K562 (cell line): ENCODE results near the gene ARL13B. TPM values are rescaled to one million over a fixed set of nuclear protein-coding genes. Genes with fewer than 3 reads are reported as not detected.

Experiments
- ATAC-seq: fragments of 200-7000 bp; cut with Tn5 transposase; 3 replicates; pipeline ENCODE4 v1.9.1; 2020; ENCODE audit warnings: moderate library complexity
- BruUV-seq: library from RNA; stranded (reverse); fragments of 400-500 nt; replicated peaks from 2 replicates; lab custom pipeline; 2021; lab: Mats Ljungman, UMichigan
- CTCF ChIA-PET: fragments of 300-600 bp; formaldehyde crosslinking; extraction: SDS; loops from one replicate; lab custom pipeline; 2021; ENCODE audit warnings: low intra/inter-chr PET ratio; lab: Yijun Ruan, JAX
- POLR2A ChIA-PET: fragments of 300-600, 350-650 bp; sonication (Branson Sonifier 250); formaldehyde crosslinking; extraction: SDS; loops from one replicate; lab custom pipeline; 2021; ENCODE audit warnings: antibody characterized with exemption, inconsistent platforms; lab: Yijun Ruan, JAX
- DNase-seq, 4 experiments: peaks; one replicate each; pipeline versions ENCODE4 v3.0.0 to v3.0.0-alpha.2; 2011 to 2018; ENCODE audit warnings: low spot score in 3 of 4, mixed read lengths in 3 of 4; ENCODE audit errors: extremely low read depth in 1 of 4
- FAIRE-seq: peaks from 2 replicates; lab custom pipeline; 2011; peaks lifted over from hg19 to GRCh38; lab: Jason Lieb, UNC
- H2AFZ ChIP-seq: 2 replicates; pipeline ENCODE4 v1.6.0; 2011; ENCODE audit warnings: low read depth, low read length, control low read depth, inconsistent platforms
- H3K27ac ChIP-seq: fragments of 200-600 bp; 3 replicates; pipeline ENCODE4 v1.8.0; 2011; ENCODE audit warnings: low read depth, mild to moderate bottlenecking, control low read depth, inconsistent platforms, low read length, moderate library complexity, mixed read lengths; ENCODE audit errors: extremely low read depth
- H3K27me3 ChIP-seq, 2 experiments: fragments of 300-600 bp in 1 of 2; 2 replicates in 1 of 2; 3 replicates in 1 of 2; pipeline versions ENCODE4 v1.6.0 to v1.8.0; 2011; ENCODE audit warnings: inconsistent platforms in 2 of 2, low read length in 2 of 2, mild to moderate bottlenecking in 1 of 2, mixed read lengths in 1 of 2, moderate library complexity in 1 of 2; ENCODE audit not compliant: control insufficient read depth in 2 of 2, insufficient read depth in 2 of 2
- H3K36me3 ChIP-seq: fragments of 300-600 bp; 3 replicates; pipeline ENCODE4 v1.8.0; 2011; ENCODE audit warnings: mild to moderate bottlenecking, low read length, inconsistent platforms; ENCODE audit not compliant: control insufficient read depth, insufficient read depth
- H3K4me1 ChIP-seq, 2 experiments: fragments of 200-600 bp in 1 of 2; replicated peaks in 1 of 2; 2 replicates in 1 of 2; 3 replicates in 1 of 2; pipeline versions ENCODE4 v1.5.1 to v1.8.0; 2011; ENCODE audit warnings: inconsistent platforms in 2 of 2, low read length in 2 of 2, mild to moderate bottlenecking in 1 of 2, mixed read lengths in 1 of 2, moderate library complexity in 1 of 2; ENCODE audit not compliant: control insufficient read depth in 2 of 2, insufficient read depth in 2 of 2
- H3K4me2 ChIP-seq: 2 replicates; pipeline ENCODE4 v1.6.1; 2011; ENCODE audit warnings: low read length, control low read depth, inconsistent platforms, mixed read lengths; ENCODE audit not compliant: insufficient read depth
- H3K4me3 ChIP-seq: fragments of 200-600 bp; sonication (generic), shearing (Covaris generic); 2 replicates; pipeline ENCODE4 v1.5.1; 2016; ENCODE audit warnings: control low read depth, inconsistent platforms
- H3K79me2 ChIP-seq: fragments of 200-600 bp; 3 replicates; pipeline ENCODE4 v1.8.0; 2011; ENCODE audit warnings: low read length, inconsistent platforms; ENCODE audit not compliant: control insufficient read depth, insufficient read depth
- H3K9ac ChIP-seq, 2 experiments: 2 replicates each; pipeline versions ENCODE4 v1.6.0 to v1.6.1; 2011; ENCODE audit warnings: low read depth in 2 of 2, low read length in 2 of 2, control low read depth in 1 of 2, inconsistent platforms in 1 of 2, mild to moderate bottlenecking in 1 of 2, mixed read lengths in 1 of 2; ENCODE audit not compliant: insufficient read depth in 1 of 2
- H3K9me1 ChIP-seq: one replicate; pipeline ENCODE4 v1.6.0; 2011; ENCODE audit warnings: inconsistent platforms, mild to moderate bottlenecking, low read length, moderate library complexity; ENCODE audit not compliant: control insufficient read depth, insufficient read depth
- H3K9me3 ChIP-seq: replicated peaks from 2 replicates; pipeline ENCODE4 v1.5.1; 2011; ENCODE audit warnings: low read depth, low read length, inconsistent platforms; ENCODE audit not compliant: control insufficient read depth, insufficient read depth
- H4K20me1 ChIP-seq: replicated peaks from 2 replicates; pipeline ENCODE4 v1.6.1; 2011; ENCODE audit warnings: low read length, inconsistent platforms, mixed read lengths; ENCODE audit not compliant: control insufficient read depth, insufficient read depth
- BMI1 ChIP-seq: fragments of 150-350 bp; IDR thresholded peaks from 2 replicates; pipeline ENCODE4 v1.6.1; 2014; ENCODE audit warnings: low read length
- FOXJ3 ChIP-seq: sonication (generic); formaldehyde crosslinking; IDR thresholded peaks from 2 replicates; pipeline ENCODE4 v1.4.0; 2020; ENCODE audit warnings: mild to moderate bottlenecking, missing genetic modification reagents
- GTF3C2 ChIP-seq: IDR thresholded peaks from 3 replicates; pipeline ENCODE4 v1.6.1; 2011; ENCODE audit warnings: borderline replicate concordance, mild to moderate bottlenecking, moderate library complexity; ENCODE audit not compliant: insufficient read length; ENCODE audit errors: extremely low read depth
- MCM7 ChIP-seq, 2 experiments: fragments of 450-650 bp; IDR thresholded peaks; 2 replicates each; pipeline ENCODE4 v1.6.1; 2016 to 2018
- RBM34 ChIP-seq: fragments of 200-400 bp; formaldehyde crosslinking; IDR thresholded peaks from 2 replicates; pipeline ENCODE4 v1.6.1; 2018; ENCODE audit warnings: low read length, borderline replicate concordance; ENCODE audit not compliant: insufficient read depth
- U2AF2 ChIP-seq: fragments of 200-400 bp; formaldehyde crosslinking; optimal IDR thresholded peaks from 2 replicates; pipeline ENCODE3; 2017; ENCODE audit warnings: low read depth, mild to moderate bottlenecking, low read length
- ZBTB1 ChIP-seq: sonication (generic); formaldehyde crosslinking; IDR thresholded peaks from 2 replicates; pipeline ENCODE4 v1.8.1; 2023; ENCODE audit warnings: missing genetic modification reagents, low read depth, mild to moderate bottlenecking, borderline replicate concordance
- ZC3H4 ChIP-seq: sonication (generic); formaldehyde crosslinking; IDR thresholded peaks from 2 replicates; pipeline ENCODE4 v1.9.0; 2021; ENCODE audit warnings: missing genetic modification reagents, borderline replicate concordance
- ZNF184 ChIP-seq: sonication (generic); formaldehyde crosslinking; IDR thresholded peaks from 2 replicates; pipeline ENCODE4 v1.5.0; 2020; ENCODE audit warnings: missing genetic modification reagents
- ZNF717 ChIP-seq: fragments of 250-450 bp; sonication (Bioruptor Pico); IDR thresholded peaks from 2 replicates; pipeline ENCODE4 v1.5.0; 2021
- ZNF740 ChIP-seq, 3 experiments: fragments of 200-800 bp in 1 of 3; sonication (Bioruptor generic) in 1 of 3; sonication (generic) in 1 of 3; formaldehyde crosslinking in 1 of 3; IDR thresholded peaks; 2 replicates each; pipeline versions ENCODE4 v1.6.1 to v1.8.0; 2016 to 2022; ENCODE audit warnings: mild to moderate bottlenecking in 2 of 3, missing compliant biosample characterization in 2 of 3, missing genetic modification characterization in 2 of 3, missing genetic modification reagents in 1 of 3
- WGBS: fragments of 100-300 bp; shearing (Covaris generic); methylation state at CpG from one replicate; pipeline ENCODE4 v1.1.6; 2016; ENCODE audit warnings: low coverage, mixed read lengths; ENCODE audit not compliant: insufficient coverage; ENCODE audit errors: missing lambda C conversion rate; 5-methylcytosine and 5-hydroxymethylcytosine counted together
- in situ Hi-C: fragments of 300-500 bp; cut with MboI; formaldehyde crosslinking; loops from 4 replicates; pipeline ENCODE4 v1.15.0; 2018; ENCODE audit warnings: inconsistent platforms, mixed read lengths
- intact Hi-C: fragments of 100-400 bp; cut with micrococcal nuclease; formaldehyde crosslinking; loops from 2 replicates; pipeline ENCODE4 v1.14.2; 2022
- polyA plus RNA-seq, 8 experiments: library from polyadenylated mRNA; depleted of rRNA in 4 of 8; stranded (reverse) in 5 of 8; unstranded in 3 of 8; fragments of >200 nt; fragmentation: Nextera tagmentation in 2 of 8; fragmentation: Illumina TruSeq in 1 of 8; extraction: Ambion mirVana in 2 of 8; extraction: Trizol in 1 of 8; gene quantifications; 2 replicates each; pipeline versions ENCODE4 v1.2.1 to v1.2.3, GENCODE V29; 2011 to 2014; ENCODE audit warnings: inconsistent platforms in 1 of 8, missing spikeins in 1 of 8
- total RNA-seq, 7 experiments: library from RNA; depleted of rRNA in 6 of 7; stranded (reverse); fragments of >200 nt in 6 of 7; fragmentation: Illumina TruSeq in 2 of 7; extraction: Trizol in 2 of 7; gene quantifications; 2 replicates each; pipeline versions ENCODE4 v1.2.1 to v1.2.3, GENCODE V29; 2011 to 2021; ENCODE audit warnings: low replicate concordance in 1 of 7

The ARL13B gene
- total and polyA plus RNA-seq, 9 of the 15 experiments (the other 6 are each of a cell fraction or from before 2014, with no cell fraction given): 4.1 to 16.9 (median 12.2) TPM

GRCh38 chr3:94089126-94089525, 109.2 kb downstream of the ARL13B start:
- ATAC-seq (no peak), DNase-seq (no peak), FAIRE-seq (no peak)
- H3K4me1 ChIP-seq: no peaks in the 10 kb centered on the region; a peak in 1 of 5 replicates
- no peaks in the 10 kb centered on the region for H3K9me3 ChIP-seq
- no peak overlapping the region for H2AFZ ChIP-seq
- H3K79me2 ChIP-seq: no peaks in the 10 kb centered on the region
- ChIA-PET CTCF (no interaction called here), POLR2A (no interaction called here)
- no peaks in the 10 kb centered on the region for H4K20me1 ChIP-seq
- WGBS: 75% methylated on average over 1 of the region's 1 CpG
- TF ChIP-seq ZBTB1 (CRISPR knock-in tag) (no peak), ZNF740 (CRISPR knock-in tag; IDR thresholded peaks at IDR 0.05) (no peak), ZNF740 (tag; IDR thresholded peaks at IDR 0.05) (no peak)
- H3K27ac ChIP-seq: no peak overlapping the region
- H3K36me3 ChIP-seq: 0 out of 3 replicates have a peak, but pooled peaks cover 2% of the 10 kb centered on the region
- H3K4me3 ChIP-seq: no peak overlapping the region
- intact Hi-C loops: no loop called here
- H3K9ac ChIP-seq: no peak overlapping the region
- BruUV-seq: no TSS peak
- H3K9me1 ChIP-seq: no peaks in the 10 kb centered on the region
- H3K4me2 ChIP-seq: no peak overlapping the region
- no peaks in the 10 kb centered on the region for H3K27me3 ChIP-seq
- in situ Hi-C loops: no loop called here

DNA sequence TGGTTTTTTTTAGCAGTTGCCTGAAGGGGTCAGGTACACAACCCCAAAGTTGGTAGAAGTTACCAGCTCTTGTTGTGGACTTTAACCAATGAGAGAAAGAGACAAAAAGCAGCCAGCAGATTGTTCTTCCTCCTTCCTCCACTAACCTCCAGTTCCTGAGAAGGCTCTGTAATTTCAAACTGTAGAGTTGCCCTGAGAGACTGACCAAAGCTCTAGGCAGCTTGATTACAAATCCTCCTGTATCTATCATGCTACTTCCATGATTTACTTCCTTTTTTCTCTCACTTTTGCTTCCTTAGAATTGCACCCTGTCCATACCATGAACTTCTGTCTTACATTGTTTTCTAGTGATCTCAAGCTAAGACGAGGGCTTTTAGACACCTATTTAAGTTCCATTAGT, 112.1 kb downstream of the ARL13B start:
- H2AFZ ChIP-seq: no peak overlapping the region

More for the DNA sequence above, 112.1 kb downstream of the ARL13B start:
- ChIA-PET POLR2A (interaction anchor here (1.4 kb wide), 1 partner anchor 10 kb away, joined by 3 read pairs; no protein-coding TSS in a partner anchor), CTCF (no interaction called here)
- no peak for ATAC-seq
- Histone ChIP-seq H3K79me2 (no peaks in the 10 kb centered on the region), H3K9ac (no peak overlapping the region), H3K36me3 (peaks cover 5% of the 10 kb centered on the region; the same call in 1 of the 3 replicates), H3K9me1 (no peaks in the 10 kb centered on the region), H3K4me1 (no peaks in the 10 kb centered on the region; a peak in 1 of 5 replicates), H3K4me3 (no peak overlapping the region), H3K27ac (no peak overlapping the region), H3K27me3 (no peaks in the 10 kb centered on the region), H3K4me2 (no peak overlapping the region), H4K20me1 (no peaks in the 10 kb centered on the region), H3K9me3 (no peaks in the 10 kb centered on the region)
- no peak for TF ChIP-seq BMI1
- TF ChIP-seq FOXJ3: no peak
- TF ChIP-seq ZC3H4: no peak
- TF ChIP-seq RBM34: no peak
- no peak for TF ChIP-seq U2AF2
- no peak for TF ChIP-seq ZNF717 (CRISPR knock-in tag)
- TF ChIP-seq ZNF184 (CRISPR knock-in tag): no peak
- no peak for TF ChIP-seq GTF3C2
- TF ChIP-seq MCM7 (IDR thresholded peaks at IDR 0.05): no peak
- in situ Hi-C loops: no loop called here
- BruUV-seq: no TSS peak
- intact Hi-C loops: no loop called here
- FAIRE-seq: no peak
- DNase-seq: no peak
- WGBS: 86% methylated on average over 1 of the region's 1 CpG
